Calu3 (cell line): ENCODE data around the gene FAM120B. TPM values are rescaled to one million over a fixed set of nuclear protein-coding genes. Genes with fewer than 3 reads are reported as not detected.
"Not testable (repeated sequence)": the region's sequence is repeated elsewhere in the genome, so short reads cannot be mapped to it uniquely, and the experiment has no call there.

Source experiments
- BruUV-seq: library from RNA; stranded (reverse); fragments of 400-500 nt; replicated peaks from 2 replicates; lab custom pipeline; 2021; lab: Mats Ljungman, UMichigan
- CTCF ChIA-PET: fragments of 300-600 bp; sonication (Branson Sonifier 250); formaldehyde crosslinking; loops from one replicate; lab custom pipeline; 2022; ENCODE audit warnings: antibody characterized with exemption; lab: Charles Lee
- DNase-seq: peaks from one replicate; pipeline ENCODE4 v3.0.0; 2022
- H3K27ac Mint-ChIP-seq: one replicate; pipeline ENCODE4 v1.8.0; 2022; ENCODE audit warnings: mixed read lengths; ENCODE audit not compliant: unreplicated experiment
- H3K27me3 Mint-ChIP-seq: one replicate; pipeline ENCODE4 v1.8.0; 2022; ENCODE audit warnings: mixed read lengths; ENCODE audit not compliant: unreplicated experiment
- H3K36me3 Mint-ChIP-seq: one replicate; pipeline ENCODE4 v1.8.0; 2022; ENCODE audit warnings: mild to moderate bottlenecking, moderate library complexity, mixed read lengths; ENCODE audit not compliant: insufficient read depth, unreplicated experiment
- H3K4me1 Mint-ChIP-seq: one replicate; pipeline ENCODE4 v1.8.0; 2022; ENCODE audit warnings: mild to moderate bottlenecking, low read depth, mixed read lengths; ENCODE audit not compliant: unreplicated experiment
- H3K4me3 Mint-ChIP-seq: one replicate; pipeline ENCODE4 v1.8.0; 2022; ENCODE audit warnings: mild to moderate bottlenecking, low read depth, moderate library complexity, mixed read lengths; ENCODE audit not compliant: unreplicated experiment
- H3K9me3 Mint-ChIP-seq: one replicate; pipeline ENCODE4 v1.8.0; 2022; ENCODE audit warnings: low read depth, mixed read lengths; ENCODE audit not compliant: unreplicated experiment
- CTCF ChIP-seq: fragments of 200-600 bp; IDR thresholded peaks from one replicate; pipeline ENCODE4 v1.8.0; 2022; ENCODE audit warnings: antibody characterized with exemption; ENCODE audit not compliant: unreplicated experiment
- intact Hi-C: fragments of 100-400 bp; cut with micrococcal nuclease; formaldehyde crosslinking; loops from one replicate; pipeline ENCODE4 v1.10.0; 2022; ENCODE audit not compliant: unreplicated experiment
- total RNA-seq: library from RNA; stranded (reverse); gene quantifications from 2 replicates; pipeline ENCODE4 v1.2.3, GENCODE V29; 2022

Gene FAM120B
- total RNA-seq, 1 experiment from 2014 or later: 13.2 TPM

DNA sequence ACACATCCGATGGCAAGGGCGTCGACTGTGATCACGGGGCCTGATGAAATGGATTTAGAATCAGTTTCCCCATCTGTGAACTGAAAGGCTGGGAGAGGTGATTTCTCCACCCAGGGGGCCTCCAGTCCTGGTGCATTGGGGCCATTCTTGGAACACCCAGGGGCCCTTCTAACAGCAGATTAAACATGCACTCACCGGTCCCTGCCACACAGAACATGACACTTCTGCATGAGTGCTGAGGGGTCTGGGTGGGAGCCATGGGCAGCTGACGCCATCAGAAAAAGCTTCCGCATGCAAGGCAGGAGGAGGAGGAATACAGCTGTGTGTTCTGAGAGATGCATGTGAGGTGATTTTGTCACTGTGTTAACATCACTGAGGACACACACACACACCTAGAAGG lies 42.5 kb upstream of the FAM120B start:
- no peaks in the 10 kb centered on the region for H3K36me3 Mint-ChIP-seq
- intact Hi-C loops: no loop called here
- CTCF ChIA-PET: no interaction called here
- peaks cover 45% of the 10 kb centered on the region for H3K27me3 Mint-ChIP-seq
- no peak for DNase-seq
- H3K4me1 Mint-ChIP-seq: peaks cover 8% of the 10 kb centered on the region
- TF ChIP-seq CTCF: no peak
- H3K4me3 Mint-ChIP-seq: no peak overlapping the region
- no peaks in the 10 kb centered on the region for H3K9me3 Mint-ChIP-seq
- no peak overlapping the region for H3K27ac Mint-ChIP-seq
- BruUV-seq: no TSS peak

DNA sequence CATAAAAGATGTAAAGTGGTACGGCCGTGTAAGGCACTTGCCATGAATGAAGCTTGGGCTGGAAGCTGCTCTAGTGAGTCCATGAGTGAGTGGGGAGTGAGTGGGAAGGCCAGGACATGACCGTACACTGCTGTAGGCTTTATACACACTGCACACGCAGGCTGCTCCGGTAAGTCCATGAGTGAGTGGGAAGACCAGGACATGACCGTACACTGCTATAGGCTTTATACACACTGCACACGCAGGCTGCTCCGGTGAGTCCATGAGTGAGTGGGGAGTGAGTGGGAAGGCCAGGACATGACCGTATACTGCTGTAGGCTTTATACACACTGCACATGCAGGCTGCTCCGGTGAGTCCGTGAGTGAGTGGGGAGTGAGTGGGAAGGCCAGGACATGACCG lies 41.9 kb upstream of the FAM120B start:
- H3K9me3 Mint-ChIP-seq, H3K36me3 Mint-ChIP-seq, BruUV-seq, H3K4me3 Mint-ChIP-seq, DNase-seq, H3K4me1 Mint-ChIP-seq, CTCF ChIA-PET, intact Hi-C loops, H3K27ac Mint-ChIP-seq: not testable (repeated sequence)
- peaks cover 45% of the 10 kb centered on the region for H3K27me3 Mint-ChIP-seq

- no peak overlapping the region for H3K27ac Mint-ChIP-seq
- no peaks in the 10 kb centered on the region for H3K36me3 Mint-ChIP-seq
- peaks cover 45% of the 10 kb centered on the region for H3K27me3 Mint-ChIP-seq
- BruUV-seq: no TSS peak
- intact Hi-C loops: no loop called here
- H3K4me1 Mint-ChIP-seq: peaks cover 8% of the 10 kb centered on the region
- CTCF ChIA-PET: interaction anchor here (0.7 kb wide), 1 partner anchor 196 kb away, joined by 4 read pairs; no protein-coding TSS in a partner anchor
- TF ChIP-seq CTCF: no peak
- no peaks in the 10 kb centered on the region for H3K9me3 Mint-ChIP-seq
- H3K4me3 Mint-ChIP-seq: peak overlapping the region; percentile 28
- peak; percentile 28 for DNase-seq
Measured at GRCh38 chr6:170265655-170266054, 40.9 kb upstream of the FAM120B start.

DNA sequence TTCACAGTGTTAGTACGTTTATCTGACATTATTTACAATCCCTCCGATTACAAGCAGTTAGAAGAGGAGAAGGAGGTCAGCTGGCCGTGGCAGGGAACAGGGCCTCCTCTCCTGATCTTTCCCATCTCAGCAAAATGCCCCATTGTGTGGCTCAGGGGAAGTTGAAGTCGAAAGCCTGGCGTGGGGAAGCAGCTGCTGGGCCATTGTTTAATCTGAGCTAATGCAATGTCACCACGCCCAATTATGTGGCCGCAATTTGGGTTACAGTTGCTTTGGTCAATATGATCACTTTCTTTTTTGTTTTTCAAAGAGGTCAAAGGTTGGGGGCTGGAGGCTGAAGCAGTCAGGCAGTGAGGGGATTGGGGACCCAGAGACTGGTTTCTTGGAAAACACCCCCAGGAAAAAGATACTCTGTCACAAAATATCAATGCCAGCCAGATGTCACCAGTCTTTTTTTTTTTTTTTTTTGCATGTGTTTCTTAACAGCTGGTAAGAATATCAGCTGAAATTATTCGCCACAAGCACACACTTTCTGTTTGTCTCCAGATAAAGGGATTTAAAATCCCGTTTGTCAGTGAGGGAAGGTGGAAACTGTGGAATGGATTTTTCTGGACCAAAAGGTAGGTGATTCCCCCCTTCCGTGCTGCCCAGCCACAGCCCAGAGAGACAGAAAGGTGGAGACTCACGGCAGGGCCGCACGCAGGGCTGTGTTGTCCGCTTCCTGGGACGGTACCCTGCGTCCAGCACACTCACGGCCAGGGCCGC lies 40.3 kb upstream of the FAM120B start:
- peaks cover 8% of the 10 kb centered on the region for H3K4me1 Mint-ChIP-seq
- CTCF ChIA-PET: interaction anchor here (0.6 to 0.7 kb wide), 2 partner anchors 196 to 263 kb away, joined by 4 to 5 read pairs; no protein-coding TSS in a partner anchor
- BruUV-seq: no TSS peak

More for the DNA sequence above, 40.3 kb upstream of the FAM120B start:
- Mint-ChIP-seq H3K9me3 (no peaks in the 10 kb centered on the region), H3K36me3 (no peaks in the 10 kb centered on the region), H3K4me3 (peak overlapping the region; percentile 28), H3K27ac (no peak overlapping the region), H3K27me3 (peaks cover 48% of the 10 kb centered on the region)
- intact Hi-C loops: no loop called here
- no peak for TF ChIP-seq CTCF
- DNase-seq: no peak
